Ovary (tissue), 9 donors: Measurements from ENCODE around the gene FAM131A. TPM values are rescaled to one million over a fixed set of nuclear protein-coding genes. Genes with fewer than 3 reads are reported as not detected.
A peak's percentile ranks its signal among the peaks of the same experiment; 100 is the strongest.
"Not testable (repeated sequence)": the region's sequence is repeated elsewhere in the genome, so short reads cannot be mapped to it uniquely, and the experiment has no call there.

Experiments used
- DNase-seq, 5 donors: peaks; one replicate each; pipeline ENCODE4 v3.0.0-alpha.2; 2019 to 2020
- H3K27ac ChIP-seq, 2 donors: fragments of 200-600 bp; one replicate each; pipeline versions ENCODE4 v1.5.1 to v1.8.0; 2019 to 2022
- H3K27me3 ChIP-seq: fragments of 200-600 bp; one replicate; pipeline ENCODE4 v1.8.0; 2022
- H3K36me3 ChIP-seq: fragments of 200-600 bp; sonication (generic); one replicate; pipeline ENCODE4 v1.5.1; 2019
- H3K4me1 ChIP-seq: one replicate; pipeline ENCODE4 v1.8.1; 2013; ENCODE audit warnings: mild to moderate bottlenecking, moderate library complexity; ENCODE audit not compliant: insufficient read depth
- H3K4me3 ChIP-seq: fragments of 200-600 bp; sonication (generic); one replicate; pipeline ENCODE4 v1.5.1; 2017
- H3K9me3 ChIP-seq, 2 donors: fragments of 200-600 bp in 1 of 2; sonication (generic) in 1 of 2; one replicate each; pipeline versions ENCODE4 v1.5.1 to v1.8.1; 2013 to 2019; ENCODE audit warnings: mild to moderate bottlenecking in 1 of 2, moderate library complexity in 1 of 2
- EP300 ChIP-seq: sonication (generic); formaldehyde crosslinking; IDR thresholded peaks from one replicate; pipeline ENCODE4 v1.6.1; 2017; ENCODE audit warnings: antibody characterized with exemption
- POLR2A ChIP-seq: fragments of 450-650 bp; IDR thresholded peaks from one replicate; pipeline ENCODE4 v1.6.1; 2017; ENCODE audit warnings: antibody characterized with exemption, mild to moderate bottlenecking, moderate library complexity
- WGBS, 3 donors: extraction: QIAGEN DNeasy Blood & Tissue Kit in 1 of 3; methylation state at CpG; one replicate each; pipeline versions ENCODE4 v1.1.5 to v1.1.7; 2013 to 2017; 5-methylcytosine and 5-hydroxymethylcytosine counted together
- intact Hi-C, 4 donors: fragments of 100-400 bp; cut with DNase I; formaldehyde crosslinking; loops; one replicate each; pipeline versions ENCODE4 v1.11.0 to v1.15.1; 2022 to 2023
- polyA plus RNA-seq, 2 donors: library from polyadenylated mRNA; stranded (reverse); fragments of 200-250 nt in 1 of 2; fragments of 350-450 nt in 1 of 2; fragmentation: Illumina TruSeq in 1 of 2; extraction: RNeasy Lipid Tissue Mini Kit (QIAGEN cat#74804) in 1 of 2; gene quantifications; one replicate each; pipeline ENCODE4 v1.2.3, GENCODE V29; 2013 to 2014
- total RNA-seq, 7 donors: library from RNA; depleted of rRNA in 2 of 7; stranded (reverse); fragments of >200 nt in 2 of 7; fragmentation: NEBNext Ultra II Directional in 3 of 7; extraction: Animal tissue kit (Norgen Biotek cat#: 25700) in 3 of 7; gene quantifications; one replicate each; pipeline versions ENCODE4 v1.1.0 to v1.2.4, GENCODE V29; 2016 to 2023
- TF ChIP-seq, protein P1 (sequence below), 3 donors: fragments of 450-650 bp in 2 of 3; fragments of 200-600 bp in 1 of 3; IDR thresholded peaks; one replicate each; pipeline versions ENCODE4 v1.5.1 to v1.8.0; 2016 to 2022; ENCODE audit warnings: antibody characterized with exemption in 3 of 3, mild to moderate bottlenecking in 1 of 3
- donor health status: DM: no; HTN: no; CAD: no; lungs with moderate emphysema.
- donor health status: DM: no; HTN: no; CAD: no.
- donor health status: Bipolar disorder and iron deficiency.
- donor health status: DM: yes; HTN: yes; CAD: no.
- donor health status: DM: no; HTN: no; CAD: no.
- donor health status: DM: yes; HTN: yes; CAD: no.

Gene FAM131A
- total and polyA plus RNA-seq, 9 donors = 8.7 to 37.8 (median 27.1) TPM

DNA sequence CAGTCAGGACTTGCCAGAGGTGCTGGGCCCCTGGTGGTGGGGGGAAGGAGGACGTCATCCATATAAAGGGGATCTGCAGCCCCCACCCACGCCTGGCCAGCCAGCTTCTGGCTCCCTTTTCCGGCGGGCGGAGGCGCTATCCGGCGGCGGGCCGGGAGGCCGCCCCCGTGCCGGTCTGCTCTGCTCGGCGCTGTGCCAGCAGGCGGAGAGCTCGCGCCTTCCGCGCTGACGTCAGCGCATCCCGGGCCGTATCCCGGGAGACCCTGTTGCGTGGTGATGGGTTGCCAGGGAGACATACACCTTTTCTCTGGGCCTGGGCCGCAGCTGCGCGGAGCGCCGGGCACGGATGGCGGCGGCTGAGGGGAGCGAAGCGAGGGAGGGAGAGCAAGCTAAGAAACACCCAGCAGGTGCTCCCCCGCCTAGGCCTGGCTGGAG lies 1.1 kb downstream of the FAM131A start:
- Histone ChIP-seq H3K4me3 (peak overlapping the region; percentile 12), H3K4me1 (peaks cover 20% of the 10 kb centered on the region), H3K27ac (peak overlapping the region; percentile 93 to 95), H3K36me3 (no peaks in the 10 kb centered on the region), H3K27me3 (no peaks in the 10 kb centered on the region), H3K9me3 (no peaks in the 10 kb centered on the region)
- intact Hi-C loops = no loop called here
- no peak for TF ChIP-seq EP300
- TF ChIP-seq, protein P1, sequence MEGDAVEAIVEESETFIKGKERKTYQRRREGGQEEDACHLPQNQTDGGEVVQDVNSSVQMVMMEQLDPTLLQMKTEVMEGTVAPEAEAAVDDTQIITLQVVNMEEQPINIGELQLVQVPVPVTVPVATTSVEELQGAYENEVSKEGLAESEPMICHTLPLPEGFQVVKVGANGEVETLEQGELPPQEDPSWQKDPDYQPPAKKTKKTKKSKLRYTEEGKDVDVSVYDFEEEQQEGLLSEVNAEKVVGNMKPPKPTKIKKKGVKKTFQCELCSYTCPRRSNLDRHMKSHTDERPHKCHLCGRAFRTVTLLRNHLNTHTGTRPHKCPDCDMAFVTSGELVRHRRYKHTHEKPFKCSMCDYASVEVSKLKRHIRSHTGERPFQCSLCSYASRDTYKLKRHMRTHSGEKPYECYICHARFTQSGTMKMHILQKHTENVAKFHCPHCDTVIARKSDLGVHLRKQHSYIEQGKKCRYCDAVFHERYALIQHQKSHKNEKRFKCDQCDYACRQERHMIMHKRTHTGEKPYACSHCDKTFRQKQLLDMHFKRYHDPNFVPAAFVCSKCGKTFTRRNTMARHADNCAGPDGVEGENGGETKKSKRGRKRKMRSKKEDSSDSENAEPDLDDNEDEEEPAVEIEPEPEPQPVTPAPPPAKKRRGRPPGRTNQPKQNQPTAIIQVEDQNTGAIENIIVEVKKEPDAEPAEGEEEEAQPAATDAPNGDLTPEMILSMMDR (IDR thresholded peaks at IDR 0.05) = peak in 2 of 3 donors; percentile 14 to 35
- TF ChIP-seq POLR2A = peak; percentile 54
- WGBS, 3 donors = 6 to 11% (median 10%) methylated on average over 17 to 37 of the region's 37 CpGs
- DNase-seq = peak; percentile 90 to 96 (median 95)

DNA sequence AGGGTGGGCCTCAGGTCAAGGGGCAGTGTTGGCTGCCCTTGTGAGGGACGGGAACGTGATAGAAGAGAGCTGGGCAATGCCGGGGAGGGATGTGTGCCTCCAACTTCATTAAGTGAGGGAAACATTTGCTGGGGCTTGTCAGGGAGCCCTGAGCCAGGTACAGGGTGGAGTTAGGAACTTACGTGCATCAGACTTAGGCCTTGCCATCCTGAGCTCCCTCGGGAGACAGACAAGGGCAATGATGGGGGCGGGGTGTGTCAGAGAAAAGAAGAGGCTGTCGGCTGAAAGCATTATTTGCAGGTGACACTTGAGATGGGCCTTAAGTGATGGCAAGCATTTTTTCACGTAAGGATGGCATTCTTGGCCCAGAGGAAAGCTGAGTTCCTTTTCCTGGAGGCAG lies 1.6 kb downstream of the FAM131A start:
- H3K27me3 ChIP-seq = no peaks in the 10 kb centered on the region
- H3K4me3 ChIP-seq = peak overlapping the region; percentile 12
- no peaks in the 10 kb centered on the region for H3K9me3 ChIP-seq
- H3K4me1 ChIP-seq = peaks cover 20% of the 10 kb centered on the region
- DNase-seq = no peak
- no peaks in the 10 kb centered on the region for H3K36me3 ChIP-seq
- peak overlapping the region; percentile 93 to 95 for H3K27ac ChIP-seq
- 44 to 52% (median 44%) methylated on average over 8 of the region's 8 CpGs for WGBS, 3 donors
- intact Hi-C loops = no loop called here
- TF ChIP-seq, protein P1 (IDR thresholded peaks at IDR 0.05) = no peak
- TF ChIP-seq EP300 = no peak
- no peak for TF ChIP-seq POLR2A

DNA sequence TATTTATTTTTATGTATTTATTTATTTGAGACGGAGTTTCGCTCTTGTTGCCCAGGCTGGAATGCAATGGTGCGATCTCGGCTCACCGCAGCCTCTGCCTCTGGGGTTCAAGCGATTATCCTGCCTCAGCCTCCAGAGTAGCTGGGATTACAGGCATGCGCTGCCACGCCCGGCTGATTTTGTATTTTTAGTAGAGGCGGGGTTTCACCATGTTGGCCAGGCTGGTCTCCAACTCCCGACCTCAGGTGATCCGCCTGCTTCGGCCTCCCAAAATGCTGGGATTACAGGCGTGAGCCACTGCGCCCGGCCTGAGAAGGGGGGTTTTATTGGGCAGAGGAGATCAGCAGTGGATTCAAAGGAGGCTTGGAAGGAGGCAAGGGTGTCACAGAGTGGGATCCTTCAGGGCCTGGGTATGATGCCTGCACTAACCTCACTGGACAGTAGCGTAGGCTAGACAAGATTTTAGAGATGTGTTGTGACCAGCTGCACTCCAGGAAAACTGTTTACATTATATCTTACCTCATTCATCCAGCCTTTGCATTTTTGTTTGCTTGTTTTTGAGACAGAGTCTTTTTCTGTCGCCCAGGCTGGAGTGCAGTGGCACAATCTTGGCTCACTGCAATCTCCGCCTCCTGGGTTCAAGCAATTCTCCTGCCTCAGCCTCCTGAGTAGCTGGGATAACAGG lies 2.2 kb downstream of the FAM131A start:
- WGBS, 3 donors = 88 to 90% (median 89%) methylated on average over 19 of the region's 19 CpGs
- intact Hi-C loops, H3K27me3 ChIP-seq, H3K4me3 ChIP-seq, H3K9me3 ChIP-seq, DNase-seq, H3K36me3 ChIP-seq: not testable (repeated sequence)
- peaks cover 20% of the 10 kb centered on the region for H3K4me1 ChIP-seq
- H3K27ac ChIP-seq = peak overlapping the region in 1 of 2 donors; percentile 95

DNA sequence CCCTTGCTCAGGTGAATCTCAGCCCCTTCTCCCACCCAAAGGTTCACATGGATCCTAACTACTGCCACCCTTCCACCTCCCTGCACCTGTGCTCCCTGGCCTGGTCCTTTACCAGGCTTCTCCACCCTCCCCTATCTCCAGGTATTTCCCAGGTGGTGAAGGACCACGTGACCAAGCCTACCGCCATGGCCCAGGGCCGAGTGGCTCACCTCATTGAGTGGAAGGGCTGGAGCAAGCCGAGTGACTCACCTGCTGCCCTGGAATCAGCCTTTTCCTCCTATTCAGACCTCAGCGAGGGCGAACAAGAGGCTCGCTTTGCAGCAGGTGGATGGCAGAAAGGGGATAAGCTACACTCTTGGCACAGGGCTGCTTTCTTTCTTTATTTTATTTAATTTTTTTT lies 4.5 kb downstream of the FAM131A start:
- no peaks in the 10 kb centered on the region for H3K27me3 ChIP-seq
- TF ChIP-seq POLR2A = no peak
- no peak for TF ChIP-seq EP300
- TF ChIP-seq, protein P1 (IDR thresholded peaks at IDR 0.05) = no peak
- DNase-seq = no peak
- no peak overlapping the region for H3K27ac ChIP-seq
- H3K4me3 ChIP-seq = no peak overlapping the region
- no peaks in the 10 kb centered on the region for H3K9me3 ChIP-seq
- intact Hi-C loops = no loop called here
- peaks cover 18% of the 10 kb centered on the region for H3K4me1 ChIP-seq
- 81 to 92% (median 90%) methylated on average over 7 of the region's 7 CpGs for WGBS, 3 donors
- no peaks in the 10 kb centered on the region for H3K36me3 ChIP-seq

DNA sequence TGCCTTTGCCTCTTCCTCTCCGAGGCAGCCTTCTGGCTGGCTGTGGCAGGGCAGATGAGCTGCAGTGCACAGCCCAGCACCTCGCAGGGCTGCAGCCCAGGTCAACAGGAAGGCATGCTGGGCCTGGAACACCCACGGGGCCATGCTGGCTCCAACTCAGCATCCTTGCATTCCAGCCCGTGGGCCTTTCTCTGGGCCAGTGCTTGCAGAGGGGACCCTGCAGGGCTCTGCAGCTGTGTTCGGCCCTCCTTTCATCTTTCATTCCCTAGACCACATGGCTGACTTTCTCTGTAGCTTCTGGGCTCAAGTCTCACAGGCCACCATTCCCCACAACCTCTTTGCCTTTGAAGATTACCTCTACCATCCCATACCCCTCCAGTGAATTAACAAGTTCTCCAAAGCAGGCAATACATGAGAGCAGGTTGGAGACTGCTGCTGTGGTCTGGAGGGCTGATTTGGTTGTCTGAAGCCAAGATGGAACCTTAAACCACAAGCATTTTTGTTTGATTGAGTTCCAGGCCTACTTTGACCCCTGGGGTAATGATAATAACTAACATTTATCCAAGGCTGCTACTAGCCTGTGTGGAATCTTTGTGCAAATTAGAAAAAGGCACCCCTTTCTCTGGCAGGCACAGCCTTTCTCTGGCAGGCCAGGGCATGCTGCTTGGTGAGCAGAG lies 5.9 kb downstream of the FAM131A start:
- 33 to 43% (median 43%) methylated on average over 5 of the region's 5 CpGs for WGBS, 3 donors
- Histone ChIP-seq H3K4me3 (no peak overlapping the region), H3K27me3 (no peaks in the 10 kb centered on the region), H3K27ac (no peak overlapping the region), H3K9me3 (no peaks in the 10 kb centered on the region), H3K36me3 (no peaks in the 10 kb centered on the region), H3K4me1 (peaks cover 13% of the 10 kb centered on the region)
- no peak for DNase-seq
- TF ChIP-seq EP300 (no peak), POLR2A (no peak)
- TF ChIP-seq, protein P1 (IDR thresholded peaks at IDR 0.05) = no peak
- intact Hi-C loops = no loop called here
